B cell (primary cell): Measurements from ENCODE around the gene CRTC3. TPM values are rescaled to one million over a fixed set of nuclear protein-coding genes. Genes with fewer than 3 reads are reported as not detected.

Source experiments
- ATAC-seq: fragments of 200-7000 bp; cut with Tn5 transposase; one replicate; pipeline ENCODE4 v1.10.0; 2021; ENCODE audit warnings: low read depth, mild to moderate bottlenecking, moderate number of reproducible peaks, moderate library complexity
- CTCF ChIA-PET: fragments of 350-600 bp; sonication (Branson Sonifier 250); formaldehyde crosslinking; loops from one replicate; lab custom pipeline; 2021; ENCODE audit warnings: antibody characterized with exemption, inconsistent platforms; lab: Charles Lee
- POLR2A ChIA-PET: fragments of 350-600 bp; sonication (Branson Sonifier 250); formaldehyde crosslinking; loops from one replicate; lab custom pipeline; 2021; ENCODE audit warnings: antibody characterized with exemption; lab: Charles Lee
- DNase-seq: peaks from one replicate; pipeline ENCODE4 v3.0.0; 2013
- H2AFZ ChIP-seq: 2 replicates; pipeline ENCODE4 v1.6.1; 2012; ENCODE audit warnings: mild to moderate bottlenecking, low read depth, low read length; ENCODE audit not compliant: insufficient read depth, poor library complexity, severe bottlenecking
- H3K27ac ChIP-seq, 2 donors: 1 replicate in 1 of 2; 2 replicates in 1 of 2; pipeline ENCODE4 v1.5.1; 2012 to 2013; ENCODE audit warnings: low read length in 2 of 2, mild to moderate bottlenecking in 2 of 2, moderate library complexity in 1 of 2
- H3K27me3 ChIP-seq, 4 experiments: fragments of 200-600 bp in 1 of 4; sonication (generic) in 1 of 4; replicated peaks in 1 of 4; 1 replicate in 2 of 4; 2 replicates in 2 of 4; pipeline versions ENCODE4 v1.6.1 to v1.7.0; 2013 to 2016; ENCODE audit warnings: low read length in 3 of 4, mild to moderate bottlenecking in 2 of 4, mixed read lengths in 1 of 4, moderate library complexity in 1 of 4; ENCODE audit not compliant: insufficient read depth in 4 of 4, control insufficient read depth in 3 of 4; ENCODE audit errors: control extremely low read depth in 1 of 4
- H3K36me3 ChIP-seq, 2 experiments: replicated peaks in 1 of 2; 1 replicate in 1 of 2; 2 replicates in 1 of 2; pipeline versions ENCODE4 v1.6.1 to v1.7.1; 2013; ENCODE audit warnings: low read length in 1 of 2; ENCODE audit not compliant: insufficient read depth in 2 of 2, control insufficient read depth in 1 of 2; ENCODE audit errors: control extremely low read depth in 1 of 2, extremely low read depth in 1 of 2
- H3K4me1 ChIP-seq, 2 donors: fragments of 200-600 bp in 1 of 2; sonication (generic) in 1 of 2; 1 replicate in 1 of 2; 2 replicates in 1 of 2; pipeline versions ENCODE4 v1.5.1 to v1.6.1; 2013 to 2017; ENCODE audit warnings: low read length in 2 of 2; ENCODE audit not compliant: control insufficient read depth in 2 of 2, insufficient read depth in 2 of 2
- H3K4me2 ChIP-seq: replicated peaks from 2 replicates; pipeline ENCODE3; 2012; ENCODE audit warnings: mild to moderate bottlenecking, low read depth, low read length; ENCODE audit not compliant: poor library complexity, severe bottlenecking
- H3K4me3 ChIP-seq, 5 experiments: fragments of 200-600 bp in 1 of 5; sonication (generic) in 1 of 5; 1 replicate in 3 of 5; 2 replicates in 2 of 5; pipeline versions ENCODE4 v1.5.1 to v1.7.0; 2011 to 2016; ENCODE audit warnings: low read length in 4 of 5, mild to moderate bottlenecking in 4 of 5, low read depth in 2 of 5, control low read depth in 1 of 5, moderate library complexity in 1 of 5; ENCODE audit not compliant: insufficient read depth in 1 of 5; ENCODE audit errors: control extremely low read depth in 1 of 5, extremely low read depth in 1 of 5
- H3K79me2 ChIP-seq: fragments of 200-600 bp; sonication (generic); one replicate; pipeline ENCODE4 v1.6.0; 2016; ENCODE audit warnings: low read length; ENCODE audit not compliant: control insufficient read depth, insufficient read depth
- H3K9ac ChIP-seq: fragments of 200-600 bp; sonication (generic); 2 replicates; pipeline ENCODE4 v1.6.1; 2017; ENCODE audit warnings: mild to moderate bottlenecking, low read length, moderate library complexity
- H3K9me3 ChIP-seq, 3 donors: one replicate each; pipeline versions ENCODE4 v1.6.1 to v1.7.1; 2013; ENCODE audit warnings: low read length in 2 of 3; ENCODE audit not compliant: control insufficient read depth in 2 of 3, insufficient read depth in 1 of 3; ENCODE audit errors: control extremely low read depth in 1 of 3
- H4K20me1 ChIP-seq: 2 replicates; pipeline ENCODE4 v1.6.0; 2012; ENCODE audit warnings: mild to moderate bottlenecking, low read length; ENCODE audit not compliant: insufficient read depth, control insufficient read depth, poor library complexity, severe bottlenecking
- H3K27ac Mint-ChIP-seq: one replicate; pipeline ENCODE4 v1.8.0; 2021; ENCODE audit warnings: mixed read lengths
- H3K27me3 Mint-ChIP-seq: one replicate; pipeline ENCODE4 v1.8.0; 2021; ENCODE audit warnings: mixed read lengths
- H3K4me1 Mint-ChIP-seq: one replicate; pipeline ENCODE4 v1.8.0; 2021; ENCODE audit warnings: mixed read lengths
- H3K4me3 Mint-ChIP-seq: one replicate; pipeline ENCODE4 v1.8.0; 2021; ENCODE audit warnings: mixed read lengths
- H3K9me3 Mint-ChIP-seq: one replicate; pipeline ENCODE4 v1.8.0; 2022; ENCODE audit warnings: mixed read lengths; ENCODE audit not compliant: insufficient read depth
- EZH2 ChIP-seq: IDR thresholded peaks from 2 replicates; pipeline ENCODE4 v1.6.1; 2012; ENCODE audit warnings: borderline replicate concordance, low read depth, mild to moderate bottlenecking, moderate library complexity, low read length; ENCODE audit not compliant: insufficient read depth, poor library complexity, severe bottlenecking
- WGBS: methylation state at CpG from one replicate; pipeline ENCODE4 v1.1.5; 2013; ENCODE audit warnings: missing lambda C conversion rate; ENCODE audit not compliant: insufficient coverage; 5-methylcytosine and 5-hydroxymethylcytosine counted together
- intact Hi-C: fragments of 100-400 bp; cut with micrococcal nuclease; formaldehyde crosslinking; loops from one replicate; pipeline ENCODE4 v1.10.0; 2022
- polyA plus RNA-seq: library from polyadenylated mRNA; depleted of rRNA; stranded (reverse); fragments of >200 nt; gene quantifications from 2 replicates; pipeline ENCODE4 v1.2.3, GENCODE V29; 2012
- total RNA-seq, 2 donors: library from RNA; stranded (reverse); fragments of 120-200 nt in 1 of 2; gene quantifications; 1 replicate in 1 of 2; 2 replicates in 1 of 2; pipeline versions ENCODE4 v1.2.3 to v1.2.4, GENCODE V29; 2013 to 2022
- TF ChIP-seq, protein P1 (sequence below): fragments of 200-600 bp; IDR thresholded peaks from one replicate; pipeline ENCODE4 v1.8.0; 2022; ENCODE audit warnings: antibody characterized with exemption, mild to moderate bottlenecking

CRTC3 gene
- total and polyA plus RNA-seq, 2 donors (not counting 1 experiment from before 2014, with no cell fraction given), result 34.7 to 95.8 TPM

DNA sequence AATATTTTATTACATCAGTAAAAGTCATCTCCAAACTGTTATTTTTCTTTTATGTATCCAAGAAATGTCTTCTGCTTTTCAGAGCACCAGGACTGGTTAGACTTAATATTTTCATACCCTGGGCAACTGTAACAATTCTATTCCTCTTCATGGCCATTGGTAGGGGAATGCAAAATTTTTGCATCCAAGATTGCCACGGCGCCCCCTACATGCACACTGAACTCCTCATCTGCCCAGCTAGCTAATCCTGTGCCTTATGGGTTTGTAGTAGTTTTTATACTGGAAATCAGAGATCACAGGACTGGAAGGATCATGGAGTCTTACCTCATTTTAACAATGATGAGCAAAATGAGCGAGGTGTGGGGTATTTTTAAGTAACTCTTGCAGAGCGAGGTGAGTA lies 74.2 kb downstream of the CRTC3 start:
- POLR2A ChIA-PET, result no interaction called here
- DNase-seq, result peak; percentile 46

DNA sequence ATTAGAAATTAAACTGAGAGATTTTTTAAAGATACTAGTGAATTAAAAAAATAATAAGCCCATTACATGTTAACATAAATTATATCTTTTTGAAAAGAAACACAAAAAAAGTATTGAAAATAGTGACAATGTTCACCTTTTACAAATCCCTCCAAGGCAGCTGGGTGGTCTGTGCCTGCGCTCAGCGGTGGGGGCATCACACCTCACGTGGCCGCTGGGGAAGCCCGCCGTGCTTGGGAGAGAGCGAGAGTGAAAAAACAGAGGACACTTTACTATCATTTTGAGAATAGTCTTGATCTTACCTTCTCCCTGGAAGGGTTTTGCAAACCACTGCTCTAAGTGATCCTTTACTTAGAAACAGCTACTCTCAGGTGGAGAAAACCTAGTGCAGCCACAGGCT lies 76.9 kb downstream of the CRTC3 start:
- DNase-seq, result no peak
- intact Hi-C loops, result no loop called here

More for the DNA sequence above, 74.2 kb downstream of the CRTC3 start:
- Histone ChIP-seq H3K79me2 (peaks cover 26% of the 10 kb centered on the region), H3K27me3 (no peaks in the 10 kb centered on the region), H2AFZ (no peak overlapping the region), H3K9me3 (no peaks in the 10 kb centered on the region), H3K27ac (no peak overlapping the region), H3K9ac (no peak overlapping the region), H3K36me3 (peaks cover 0 to 20% of the 10 kb centered on the region in 2 experiments), H3K4me1 (peaks cover 18 to 28% of the 10 kb centered on the region in 2 donors), H3K4me3 (no peak overlapping the region), H3K4me2 (no peak overlapping the region), H4K20me1 (no peaks in the 10 kb centered on the region)
- intact Hi-C loops, result no loop called here
- Mint-ChIP-seq H3K27ac (no peak overlapping the region), H3K9me3 (no peaks in the 10 kb centered on the region), H3K27me3 (no peaks in the 10 kb centered on the region), H3K4me3 (no peak overlapping the region), H3K4me1 (peaks cover 32% of the 10 kb centered on the region)
- no peak for TF ChIP-seq EZH2
- TF ChIP-seq, protein P1, sequence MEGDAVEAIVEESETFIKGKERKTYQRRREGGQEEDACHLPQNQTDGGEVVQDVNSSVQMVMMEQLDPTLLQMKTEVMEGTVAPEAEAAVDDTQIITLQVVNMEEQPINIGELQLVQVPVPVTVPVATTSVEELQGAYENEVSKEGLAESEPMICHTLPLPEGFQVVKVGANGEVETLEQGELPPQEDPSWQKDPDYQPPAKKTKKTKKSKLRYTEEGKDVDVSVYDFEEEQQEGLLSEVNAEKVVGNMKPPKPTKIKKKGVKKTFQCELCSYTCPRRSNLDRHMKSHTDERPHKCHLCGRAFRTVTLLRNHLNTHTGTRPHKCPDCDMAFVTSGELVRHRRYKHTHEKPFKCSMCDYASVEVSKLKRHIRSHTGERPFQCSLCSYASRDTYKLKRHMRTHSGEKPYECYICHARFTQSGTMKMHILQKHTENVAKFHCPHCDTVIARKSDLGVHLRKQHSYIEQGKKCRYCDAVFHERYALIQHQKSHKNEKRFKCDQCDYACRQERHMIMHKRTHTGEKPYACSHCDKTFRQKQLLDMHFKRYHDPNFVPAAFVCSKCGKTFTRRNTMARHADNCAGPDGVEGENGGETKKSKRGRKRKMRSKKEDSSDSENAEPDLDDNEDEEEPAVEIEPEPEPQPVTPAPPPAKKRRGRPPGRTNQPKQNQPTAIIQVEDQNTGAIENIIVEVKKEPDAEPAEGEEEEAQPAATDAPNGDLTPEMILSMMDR, result peak; percentile 52
- 84% methylated on average over 2 of the region's 4 CpGs for WGBS
- CTCF ChIA-PET, result interaction anchor here (0.6 to 4.0 kb wide), 14 partner anchors 10 to 283 kb away, joined by 3 to 24 read pairs (median 4); no protein-coding TSS in a partner anchor
- no peak for ATAC-seq

More for the DNA sequence above, 76.9 kb downstream of the CRTC3 start:
- Mint-ChIP-seq H3K4me3 (no peak overlapping the region), H3K27me3 (no peaks in the 10 kb centered on the region), H3K9me3 (no peaks in the 10 kb centered on the region), H3K4me1 (peaks cover 13% of the 10 kb centered on the region), H3K27ac (no peak overlapping the region)
- H3K4me2 ChIP-seq, result no peak overlapping the region
- H3K4me3 ChIP-seq, result no peak overlapping the region
- H3K36me3 ChIP-seq, result peaks cover 0 to 38% of the 10 kb centered on the region in 2 experiments
- TF ChIP-seq EZH2, result no peak
- TF ChIP-seq, protein P1, result no peak
- ATAC-seq, result no peak
- H2AFZ ChIP-seq, result no peak overlapping the region
- peaks cover 8 to 9% of the 10 kb centered on the region in 2 donors for H3K4me1 ChIP-seq
- H3K9ac ChIP-seq, result no peak overlapping the region
- peaks cover 24% of the 10 kb centered on the region for H3K79me2 ChIP-seq
- ChIA-PET CTCF (interaction anchor here (1.7 kb wide), 1 partner anchor 8 kb away, joined by 3 read pairs; no protein-coding TSS in a partner anchor), POLR2A (no interaction called here)
- no peaks in the 10 kb centered on the region for H3K9me3 ChIP-seq
- H3K27ac ChIP-seq, result no peak overlapping the region
- no peaks in the 10 kb centered on the region for H3K27me3 ChIP-seq
- WGBS, result 89% methylated on average over 7 of the region's 7 CpGs
- no peaks in the 10 kb centered on the region for H4K20me1 ChIP-seq
